GM12891 (cell line): ENCODE data around the gene PPP2R5A.

ENCODE experiments used
- POLR2A ChIP-seq: IDR thresholded peaks from 2 replicates; pipeline ENCODE4 v1.6.1; 2011; ENCODE audit warnings: low read depth, low read length, control low read depth
- POLR2AphosphoS5 ChIP-seq: IDR thresholded peaks from 2 replicates; pipeline ENCODE4 v1.6.1; 2011; ENCODE audit warnings: low read depth, low read length, control low read depth
- POU2F2 ChIP-seq: IDR thresholded peaks from 2 replicates; pipeline ENCODE4 v1.6.1; 2011; ENCODE audit warnings: low read depth, mild to moderate bottlenecking, control low read depth, low read length, moderate library complexity
- SPI1 ChIP-seq: IDR thresholded peaks from 2 replicates; pipeline ENCODE4 v1.6.1; 2011; ENCODE audit warnings: low read depth, low read length, control low read depth
- TAF1 ChIP-seq: IDR thresholded peaks from 2 replicates; pipeline ENCODE4 v1.6.1; 2011; ENCODE audit warnings: low read depth, low read length, control low read depth

DNA sequence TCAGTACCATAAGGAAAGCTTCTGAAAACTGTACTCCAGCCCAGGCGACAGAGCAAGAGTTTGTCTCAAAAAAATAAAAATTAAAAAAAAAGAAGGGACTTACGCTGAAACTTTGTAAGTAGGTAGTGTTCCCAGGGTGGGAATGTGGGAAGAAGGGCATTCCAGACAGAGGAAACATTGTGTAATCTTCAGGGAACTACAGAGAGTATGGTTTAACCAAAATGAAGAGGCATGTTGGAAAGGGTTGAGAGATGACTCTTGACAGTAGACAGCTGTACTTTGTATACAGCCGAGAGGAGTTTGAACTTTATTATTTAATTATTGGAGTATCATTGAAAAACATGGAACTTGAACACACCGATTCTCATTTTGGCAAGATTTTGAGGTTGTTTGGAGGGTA lies 43.0 kb downstream of the PPP2R5A start:
- TF ChIP-seq POLR2A (no peak), SPI1 (no peak), POLR2AphosphoS5 (no peak), TAF1 (no peak), POU2F2 (no peak)
